Neural cell (in vitro differentiated cells): ENCODE results near the gene ERICH6. TPM values are rescaled to one million over a fixed set of nuclear protein-coding genes. Genes with fewer than 3 reads are reported as not detected.

Source experiments
- H2AFZ ChIP-seq: fragments of 200-600, 300-800 bp; sonication (generic), shearing (Covaris generic); 2 replicates; pipeline ENCODE4 v1.6.0; 2014; ENCODE audit warnings: low read depth, mild to moderate bottlenecking, antibody characterized with exemption, low read length, moderate library complexity
- H3F3A ChIP-seq: fragments of 200-600 bp; shearing (Covaris generic); 2 replicates; pipeline ENCODE4 v1.6.1; 2016; ENCODE audit warnings: mild to moderate bottlenecking, moderate library complexity, mixed read lengths, antibody characterized with exemption, low read length; ENCODE audit not compliant: insufficient read depth, poor library complexity, severe bottlenecking
- H3K27ac ChIP-seq: fragments of 200-600, 300-800 bp; sonication (generic), shearing (Covaris generic); 2 replicates; pipeline ENCODE4 v1.5.1; 2014; ENCODE audit warnings: mild to moderate bottlenecking, low read length, moderate library complexity
- H3K27me3 ChIP-seq: fragments of 300-800, 200-600 bp; sonication (generic), shearing (Covaris generic); 2 replicates; pipeline ENCODE4 v1.6.0; 2014; ENCODE audit warnings: mild to moderate bottlenecking, low read depth, low read length, moderate library complexity; ENCODE audit not compliant: insufficient read depth
- H3K36me3 ChIP-seq: fragments of 300-800, 200-600 bp; sonication (generic), shearing (Covaris generic); 2 replicates; pipeline ENCODE4 v1.5.1; 2014; ENCODE audit warnings: mild to moderate bottlenecking, antibody characterized with exemption, low read length, moderate library complexity; ENCODE audit not compliant: insufficient read depth
- H3K4me2 ChIP-seq: fragments of 300-800, 200-600 bp; sonication (generic), shearing (Covaris generic); 2 replicates; pipeline ENCODE4 v1.6.0; 2014; ENCODE audit warnings: mild to moderate bottlenecking, low read length
- H3K4me3 ChIP-seq: fragments of 300-800, 200-600 bp; sonication (generic), shearing (Covaris generic); 2 replicates; pipeline ENCODE4 v1.5.1; 2014; ENCODE audit warnings: mild to moderate bottlenecking, low read length, moderate library complexity
- H3K79me2 ChIP-seq: fragments of 200-600 bp; shearing (Covaris generic); replicated peaks from 2 replicates; pipeline ENCODE4 v1.6.0; 2014; ENCODE audit warnings: mild to moderate bottlenecking, low read length, moderate library complexity; ENCODE audit not compliant: insufficient read depth
- H3K9ac ChIP-seq: fragments of 300-800, 200-600 bp; sonication (generic), shearing (Covaris generic); 2 replicates; pipeline ENCODE4 v1.6.1; 2016; ENCODE audit warnings: mild to moderate bottlenecking, low read length, mixed read lengths
- H3K9me2 ChIP-seq: fragments of 200-600 bp; shearing (Covaris generic); 2 replicates; pipeline ENCODE4 v1.6.1; 2016; ENCODE audit warnings: mild to moderate bottlenecking, low read length, mixed read lengths; ENCODE audit not compliant: insufficient read depth
- H3K9me3 ChIP-seq: fragments of 200-600, 300-800 bp; sonication (generic), shearing (Covaris generic); 2 replicates; pipeline ENCODE4 v1.6.1; 2016; ENCODE audit warnings: mild to moderate bottlenecking, mixed run types, low read length, moderate library complexity, mixed read lengths
- H4K20me1 ChIP-seq: fragments of 200-600 bp; shearing (Covaris generic); 2 replicates; pipeline ENCODE4 v1.6.1; 2016; ENCODE audit warnings: mild to moderate bottlenecking, mixed run types; ENCODE audit not compliant: insufficient read depth
- EP300 ChIP-seq: fragments of 450-650 bp; conservative IDR thresholded peaks from 2 replicates; pipeline ENCODE4 v1.6.1; 2014; ENCODE audit warnings: antibody characterized with exemption, mild to moderate bottlenecking, moderate library complexity; ENCODE audit not compliant: poor library complexity, severe bottlenecking
- EZH2 ChIP-seq: fragments of 200-600, 300-800 bp; shearing (Covaris generic), sonication (generic); IDR thresholded peaks from 2 replicates; pipeline ENCODE4 v1.6.1; 2014; ENCODE audit warnings: antibody characterized with exemption, low read length, borderline replicate concordance, mild to moderate bottlenecking; ENCODE audit not compliant: insufficient read depth, poor library complexity, severe bottlenecking
- MXI1 ChIP-seq: fragments of 450-650 bp; conservative IDR thresholded peaks from 2 replicates; pipeline ENCODE4 v1.6.1; 2014; ENCODE audit warnings: antibody characterized with exemption, mild to moderate bottlenecking; ENCODE audit not compliant: poor library complexity, severe bottlenecking
- POLR2AphosphoS5 ChIP-seq: IDR thresholded peaks from 2 replicates; pipeline ENCODE4 v1.6.1; 2012
- RAD21 ChIP-seq: fragments of 450-650 bp; conservative IDR thresholded peaks from 2 replicates; pipeline ENCODE4 v1.6.1; 2014; ENCODE audit warnings: antibody characterized with exemption, mild to moderate bottlenecking, moderate library complexity
- SMC3 ChIP-seq: fragments of 450-650 bp; conservative IDR thresholded peaks from 2 replicates; pipeline ENCODE4 v1.6.1; 2014; ENCODE audit warnings: antibody characterized with exemption, mild to moderate bottlenecking, moderate library complexity; ENCODE audit not compliant: poor library complexity
- TAF1 ChIP-seq: IDR thresholded peaks from 2 replicates; pipeline ENCODE4 v1.6.1; 2012; ENCODE audit warnings: low read depth
- polyA plus RNA-seq: library from polyadenylated mRNA; depleted of rRNA; stranded (reverse); fragments of >200 nt; gene quantifications from 2 replicates; pipeline ENCODE4 v1.2.3, GENCODE V29; 2014
- TF ChIP-seq, protein P1 (sequence below): fragments of 450-650 bp; IDR thresholded peaks from 2 replicates; pipeline ENCODE4 v1.5.1; 2014; ENCODE audit warnings: antibody characterized with exemption, mild to moderate bottlenecking, moderate library complexity; ENCODE audit not compliant: poor library complexity, severe bottlenecking
- TF ChIP-seq, protein P2 (sequence below): IDR thresholded peaks from 2 replicates; pipeline ENCODE4 v1.6.1; 2012; ENCODE audit warnings: borderline replicate concordance

The ERICH6 gene
- polyA plus RNA-seq, 1 donor from 2014 or later = not detected

GRCh38 chr3:150742141-150742523 is 38.4 kb upstream of the ERICH6 start:
- Histone ChIP-seq H3K27me3 (no peaks in the 10 kb centered on the region), H3K27ac (no peak overlapping the region), H4K20me1 (no peaks in the 10 kb centered on the region), H3K9ac (no peak overlapping the region), H3K4me2 (no peak overlapping the region), H3K9me2 (no peaks in the 10 kb centered on the region), H2AFZ (no peak overlapping the region), H3K36me3 (no peaks in the 10 kb centered on the region), H3K4me3 (no peak overlapping the region), H3F3A (no peaks in the 10 kb centered on the region), H3K9me3 (no peaks in the 10 kb centered on the region), H3K79me2 (no peaks in the 10 kb centered on the region)
- no peak for TF ChIP-seq POLR2AphosphoS5
- no peak for TF ChIP-seq SMC3
- TF ChIP-seq, protein P1, sequence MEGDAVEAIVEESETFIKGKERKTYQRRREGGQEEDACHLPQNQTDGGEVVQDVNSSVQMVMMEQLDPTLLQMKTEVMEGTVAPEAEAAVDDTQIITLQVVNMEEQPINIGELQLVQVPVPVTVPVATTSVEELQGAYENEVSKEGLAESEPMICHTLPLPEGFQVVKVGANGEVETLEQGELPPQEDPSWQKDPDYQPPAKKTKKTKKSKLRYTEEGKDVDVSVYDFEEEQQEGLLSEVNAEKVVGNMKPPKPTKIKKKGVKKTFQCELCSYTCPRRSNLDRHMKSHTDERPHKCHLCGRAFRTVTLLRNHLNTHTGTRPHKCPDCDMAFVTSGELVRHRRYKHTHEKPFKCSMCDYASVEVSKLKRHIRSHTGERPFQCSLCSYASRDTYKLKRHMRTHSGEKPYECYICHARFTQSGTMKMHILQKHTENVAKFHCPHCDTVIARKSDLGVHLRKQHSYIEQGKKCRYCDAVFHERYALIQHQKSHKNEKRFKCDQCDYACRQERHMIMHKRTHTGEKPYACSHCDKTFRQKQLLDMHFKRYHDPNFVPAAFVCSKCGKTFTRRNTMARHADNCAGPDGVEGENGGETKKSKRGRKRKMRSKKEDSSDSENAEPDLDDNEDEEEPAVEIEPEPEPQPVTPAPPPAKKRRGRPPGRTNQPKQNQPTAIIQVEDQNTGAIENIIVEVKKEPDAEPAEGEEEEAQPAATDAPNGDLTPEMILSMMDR = no peak
- no peak for TF ChIP-seq EZH2
- no peak for TF ChIP-seq TAF1
- TF ChIP-seq, protein P2, sequence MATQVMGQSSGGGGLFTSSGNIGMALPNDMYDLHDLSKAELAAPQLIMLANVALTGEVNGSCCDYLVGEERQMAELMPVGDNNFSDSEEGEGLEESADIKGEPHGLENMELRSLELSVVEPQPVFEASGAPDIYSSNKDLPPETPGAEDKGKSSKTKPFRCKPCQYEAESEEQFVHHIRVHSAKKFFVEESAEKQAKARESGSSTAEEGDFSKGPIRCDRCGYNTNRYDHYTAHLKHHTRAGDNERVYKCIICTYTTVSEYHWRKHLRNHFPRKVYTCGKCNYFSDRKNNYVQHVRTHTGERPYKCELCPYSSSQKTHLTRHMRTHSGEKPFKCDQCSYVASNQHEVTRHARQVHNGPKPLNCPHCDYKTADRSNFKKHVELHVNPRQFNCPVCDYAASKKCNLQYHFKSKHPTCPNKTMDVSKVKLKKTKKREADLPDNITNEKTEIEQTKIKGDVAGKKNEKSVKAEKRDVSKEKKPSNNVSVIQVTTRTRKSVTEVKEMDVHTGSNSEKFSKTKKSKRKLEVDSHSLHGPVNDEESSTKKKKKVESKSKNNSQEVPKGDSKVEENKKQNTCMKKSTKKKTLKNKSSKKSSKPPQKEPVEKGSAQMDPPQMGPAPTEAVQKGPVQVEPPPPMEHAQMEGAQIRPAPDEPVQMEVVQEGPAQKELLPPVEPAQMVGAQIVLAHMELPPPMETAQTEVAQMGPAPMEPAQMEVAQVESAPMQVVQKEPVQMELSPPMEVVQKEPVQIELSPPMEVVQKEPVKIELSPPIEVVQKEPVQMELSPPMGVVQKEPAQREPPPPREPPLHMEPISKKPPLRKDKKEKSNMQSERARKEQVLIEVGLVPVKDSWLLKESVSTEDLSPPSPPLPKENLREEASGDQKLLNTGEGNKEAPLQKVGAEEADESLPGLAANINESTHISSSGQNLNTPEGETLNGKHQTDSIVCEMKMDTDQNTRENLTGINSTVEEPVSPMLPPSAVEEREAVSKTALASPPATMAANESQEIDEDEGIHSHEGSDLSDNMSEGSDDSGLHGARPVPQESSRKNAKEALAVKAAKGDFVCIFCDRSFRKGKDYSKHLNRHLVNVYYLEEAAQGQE = no peak
- TF ChIP-seq MXI1 = no peak
- TF ChIP-seq RAD21 = no peak
- no peak for TF ChIP-seq EP300

GRCh38 chr3:150741497-150742140 is 37.9 kb upstream of the ERICH6 start:
- no peaks in the 10 kb centered on the region for H3K36me3 ChIP-seq
- no peak overlapping the region for H3K27ac ChIP-seq
- no peak overlapping the region for H3K9ac ChIP-seq
- H3K4me3 ChIP-seq = no peak overlapping the region
- no peaks in the 10 kb centered on the region for H3K9me2 ChIP-seq
- no peaks in the 10 kb centered on the region for H4K20me1 ChIP-seq
- H3F3A ChIP-seq = no peaks in the 10 kb centered on the region
- no peaks in the 10 kb centered on the region for H3K9me3 ChIP-seq
- TF ChIP-seq POLR2AphosphoS5 (no peak), EZH2 (no peak), RAD21 (no peak), MXI1 (no peak), EP300 (no peak), SMC3 (no peak), TAF1 (no peak)
- TF ChIP-seq, protein P1 = no peak
- TF ChIP-seq, protein P2 = no peak
- no peak overlapping the region for H2AFZ ChIP-seq
- H3K27me3 ChIP-seq = no peaks in the 10 kb centered on the region
- no peak overlapping the region for H3K4me2 ChIP-seq
- H3K79me2 ChIP-seq = no peaks in the 10 kb centered on the region
